Neural cell (in vitro differentiated cells): Measurements from ENCODE around the gene PHLPP1.

Experiments
- CTCF ChIP-seq: fragments of 450-650 bp; IDR thresholded peaks from 2 replicates; pipeline ENCODE4 v1.5.1; 2014; ENCODE audit warnings: antibody characterized with exemption, mild to moderate bottlenecking, moderate library complexity; ENCODE audit not compliant: poor library complexity, severe bottlenecking
- EZH2 ChIP-seq: fragments of 200-600, 300-800 bp; shearing (Covaris generic), sonication (generic); IDR thresholded peaks from 2 replicates; pipeline ENCODE4 v1.6.1; 2014; ENCODE audit warnings: antibody characterized with exemption, low read length, borderline replicate concordance, mild to moderate bottlenecking; ENCODE audit not compliant: insufficient read depth, poor library complexity, severe bottlenecking
- REST ChIP-seq: IDR thresholded peaks from 2 replicates; pipeline ENCODE4 v1.6.1; 2012; ENCODE audit warnings: borderline replicate concordance

GRCh38 chr18:62875323-62875722 lies 160.0 kb downstream of the PHLPP1 start:
- no peak for TF ChIP-seq CTCF
- TF ChIP-seq REST = no peak
- no peak for TF ChIP-seq EZH2
